SH-SY5Y (cell line): Measurements from ENCODE around the gene QPCT.

Experiments
- GATA2 ChIP-seq: IDR thresholded peaks from 2 replicates; pipeline ENCODE4 v1.6.1; 2011; ENCODE audit warnings: mild to moderate bottlenecking, low read depth, low read length
- GATA3 ChIP-seq: IDR thresholded peaks from 2 replicates; pipeline ENCODE4 v1.6.1; 2011; ENCODE audit warnings: low read depth, mild to moderate bottlenecking, low read length, moderate library complexity

DNA sequence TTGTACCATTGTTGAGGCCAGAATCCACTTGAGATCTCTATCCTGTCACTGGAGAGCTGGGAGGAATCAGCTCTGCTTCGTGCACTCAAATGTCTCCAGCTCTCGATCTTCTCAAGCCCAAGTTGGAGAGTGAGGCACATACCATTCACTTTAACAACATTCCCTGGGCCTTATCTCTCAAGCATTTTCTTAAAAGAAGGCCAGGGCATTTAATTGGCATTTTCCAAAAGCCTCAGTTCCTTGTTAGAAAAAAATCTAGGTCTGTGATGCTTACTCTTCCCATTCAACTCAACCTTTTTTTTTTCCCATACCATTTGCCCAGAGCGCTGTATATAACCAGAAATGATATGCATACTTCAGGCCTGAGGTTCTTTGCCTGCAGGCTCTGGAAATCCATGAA, 10.1 kb downstream of the QPCT start:
- TF ChIP-seq GATA3 (no peak), GATA2 (no peak)
